Midbrain (tissue), 1 donor: ENCODE data around the gene UBXN10.

Experiments used
- DNase-seq: peaks from one replicate; lab custom pipeline; 2025; lab: John Stamatoyannopoulos, UW

The UBXN10 gene

DNA sequence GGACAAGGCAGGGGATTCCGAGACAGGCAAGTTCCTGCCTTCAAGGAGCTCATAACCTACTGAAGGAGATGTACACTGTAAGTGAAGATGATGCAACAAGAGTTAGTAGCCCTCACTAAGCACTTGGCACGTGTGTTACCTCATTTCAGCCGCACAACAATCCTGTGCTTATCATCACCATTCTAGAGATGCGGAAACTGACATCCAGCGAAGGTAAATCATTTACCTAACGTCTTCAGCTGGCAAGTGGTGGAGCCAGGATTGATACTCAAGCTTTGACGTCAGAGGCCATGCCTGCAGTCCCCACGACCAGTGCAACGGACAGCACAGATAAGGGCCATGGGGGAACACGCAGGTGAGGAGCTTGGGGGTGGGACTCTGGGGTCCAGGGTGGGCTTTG, 2.9 kb upstream of the UBXN10 start:
- DNase-seq, result no peak

DNA sequence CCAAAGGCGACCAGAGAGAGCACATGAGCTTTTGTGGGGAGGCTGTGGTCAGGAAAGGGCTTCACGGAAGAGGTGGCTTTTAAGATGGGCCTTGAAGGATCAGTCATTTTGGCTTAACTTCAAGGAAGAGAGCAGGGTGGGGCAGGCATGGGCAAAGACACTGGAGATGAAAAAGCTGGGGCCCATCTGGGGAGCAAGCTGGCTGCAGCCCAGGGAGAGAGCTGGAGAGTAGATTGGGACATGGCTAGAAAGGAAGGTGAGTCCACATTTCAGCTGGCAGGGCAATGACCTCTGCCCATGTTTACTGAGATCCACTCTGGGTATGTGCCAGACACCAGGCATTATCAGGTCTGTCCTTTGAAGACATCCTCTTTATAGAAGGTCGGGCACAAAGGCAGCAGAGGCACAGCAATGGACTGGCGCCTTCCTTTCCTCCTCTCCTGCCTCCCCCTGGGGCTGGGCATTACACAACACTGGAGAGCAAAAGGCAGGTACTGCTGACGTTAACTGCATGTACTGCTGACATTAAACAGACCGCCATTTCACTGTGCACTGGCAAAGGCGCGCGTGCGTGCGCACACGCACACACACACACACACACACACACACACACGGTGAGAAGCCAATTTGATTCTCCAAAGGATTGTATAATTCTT, 2.2 kb upstream of the UBXN10 start:
- no peak for DNase-seq

DNA sequence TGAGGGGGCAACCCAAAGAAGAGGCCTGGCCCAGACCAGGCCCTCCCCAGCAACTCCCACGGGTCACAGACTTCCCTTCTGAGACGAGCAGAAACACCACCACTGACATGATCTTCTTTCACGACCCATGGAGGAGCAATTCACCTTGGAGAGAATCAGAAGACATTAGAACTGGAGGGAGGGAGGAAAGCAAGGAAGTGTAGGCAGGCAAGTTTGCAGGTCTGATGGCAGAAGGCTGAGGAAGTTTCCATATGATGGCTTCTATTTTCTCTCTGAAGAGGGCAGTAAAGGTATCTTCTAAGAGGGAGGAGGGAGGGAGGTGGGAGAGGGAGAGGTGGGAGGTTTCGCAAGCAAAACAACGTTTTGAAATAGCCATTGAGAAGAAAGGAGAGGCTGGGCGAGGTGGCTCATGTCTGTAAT, 1.4 kb upstream of the UBXN10 start:
- DNase-seq, result no peak

DNA sequence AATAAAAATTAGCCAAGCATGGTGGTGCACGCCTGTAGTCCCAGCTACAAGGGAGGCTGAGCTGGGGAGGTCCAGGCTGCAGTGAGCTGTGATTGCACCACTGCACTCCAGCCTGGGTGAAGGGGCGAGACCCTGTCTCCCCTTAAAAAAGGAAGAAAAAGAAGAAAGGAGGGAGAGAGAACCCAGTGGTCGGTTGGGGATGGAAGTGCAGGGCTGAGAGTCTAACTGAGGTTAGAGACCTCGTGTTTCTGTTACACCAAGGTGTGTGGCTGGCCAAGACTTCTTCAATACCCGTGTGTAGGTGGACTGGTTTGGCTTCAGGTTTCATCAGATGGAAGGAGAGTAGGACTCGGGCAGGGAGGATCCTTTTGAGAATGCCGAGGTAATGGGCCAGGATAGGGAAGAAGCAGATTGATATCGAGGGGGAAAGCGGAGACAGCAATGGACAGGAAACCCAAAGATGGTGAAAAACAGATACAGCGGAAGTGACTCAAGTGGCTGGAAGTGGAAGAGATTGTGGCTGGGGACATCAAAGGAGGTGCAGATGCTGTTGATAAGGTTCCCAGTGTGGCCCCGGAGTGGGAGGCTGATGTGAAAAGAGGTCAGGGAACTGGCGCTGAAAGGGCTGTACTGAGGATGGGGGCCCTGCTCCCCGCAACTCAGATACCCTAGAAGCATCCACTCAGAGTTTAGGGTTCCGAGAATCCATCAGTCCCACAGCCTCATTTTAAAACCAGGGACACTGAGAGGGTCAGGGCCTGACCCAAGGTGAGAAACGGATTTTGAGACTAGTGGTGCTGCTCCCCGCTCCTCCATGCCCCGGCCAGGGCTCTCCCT, 681 bp upstream of the UBXN10 start:
- no peak for DNase-seq

DNA sequence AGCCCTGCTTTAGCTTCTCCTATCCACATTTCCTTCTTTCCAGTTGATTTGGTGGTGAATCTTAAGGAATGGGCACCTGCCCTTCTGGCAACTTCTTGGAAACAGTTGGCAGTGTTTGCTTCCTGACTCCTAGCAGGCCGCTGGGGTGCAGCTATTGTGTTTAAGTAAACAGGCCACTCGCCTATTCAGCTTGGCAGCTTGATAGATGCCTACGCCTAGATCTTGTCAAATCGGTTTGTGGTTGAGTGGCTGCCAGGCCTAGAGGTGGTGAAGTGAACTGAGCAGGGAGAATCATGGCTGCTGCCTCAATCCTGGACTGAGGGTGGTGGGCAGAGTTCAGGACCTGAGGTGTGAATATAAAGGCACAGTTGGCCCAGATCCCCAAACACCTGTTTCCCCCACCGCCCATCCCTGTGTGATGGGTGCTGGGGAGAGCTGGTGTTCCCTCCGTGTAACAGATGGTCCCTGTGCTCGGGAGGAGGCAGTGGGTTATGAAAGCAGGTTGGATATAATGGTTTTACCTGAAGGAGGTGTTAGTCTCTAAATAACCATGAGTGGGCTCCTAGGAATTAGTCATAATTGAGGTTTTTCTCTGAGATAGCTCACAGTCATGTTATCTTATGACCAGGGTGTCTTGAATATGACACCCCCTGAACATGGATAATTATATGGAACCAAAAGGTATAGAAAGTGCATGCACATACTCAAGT, 1.4 kb downstream of the UBXN10 start:
- DNase-seq, result no peak

DNA sequence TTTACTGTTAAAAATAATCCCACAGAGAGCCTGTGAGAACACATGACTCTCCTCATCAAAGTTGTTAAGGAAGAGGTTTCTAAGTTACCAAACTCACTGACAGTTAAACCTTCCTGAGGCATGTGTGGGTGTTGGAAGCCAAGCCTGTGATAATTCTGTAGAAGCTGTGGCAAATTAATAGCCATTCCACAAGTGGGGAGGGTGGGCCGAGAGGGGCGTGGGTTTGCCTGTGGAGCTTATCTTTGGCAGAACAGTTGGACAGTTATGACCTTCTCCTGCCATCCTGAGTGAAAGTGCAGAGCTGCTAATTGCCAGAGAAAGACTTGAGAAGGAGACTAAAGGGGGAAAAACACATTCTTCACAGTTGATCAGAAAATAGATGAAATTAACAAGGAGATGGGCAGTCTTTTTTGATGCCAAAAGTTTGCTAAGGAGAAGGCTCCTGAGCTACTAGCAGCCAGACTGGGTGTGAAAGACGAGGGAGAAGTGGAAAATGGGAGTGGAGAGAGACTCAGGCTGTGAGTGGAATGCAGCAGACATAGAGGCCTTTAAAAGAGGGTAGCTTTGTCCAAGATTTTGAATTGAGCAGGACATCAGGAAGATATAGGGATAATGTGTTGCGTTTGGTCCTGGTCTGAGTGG, 2.0 kb downstream of the UBXN10 start:
- no peak for DNase-seq

DNA sequence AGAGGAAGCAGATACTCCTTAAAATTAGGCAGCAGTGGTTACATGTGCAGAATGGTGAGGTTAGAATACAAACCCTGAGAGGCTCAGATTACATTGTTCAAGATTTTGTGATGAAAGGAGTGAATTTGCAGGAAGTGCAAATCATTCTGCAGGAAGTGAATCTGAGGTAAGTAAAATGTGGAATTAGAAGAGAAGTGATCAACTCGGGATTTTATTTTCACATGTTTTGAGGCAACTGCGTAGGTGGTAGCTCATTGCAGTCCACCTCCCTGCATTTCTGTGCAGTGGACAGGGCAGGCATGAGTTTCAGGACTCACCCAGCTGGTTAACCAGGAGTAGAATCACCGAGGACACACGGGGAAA, 2.5 kb downstream of the UBXN10 start:
- DNase-seq, result no peak

DNA sequence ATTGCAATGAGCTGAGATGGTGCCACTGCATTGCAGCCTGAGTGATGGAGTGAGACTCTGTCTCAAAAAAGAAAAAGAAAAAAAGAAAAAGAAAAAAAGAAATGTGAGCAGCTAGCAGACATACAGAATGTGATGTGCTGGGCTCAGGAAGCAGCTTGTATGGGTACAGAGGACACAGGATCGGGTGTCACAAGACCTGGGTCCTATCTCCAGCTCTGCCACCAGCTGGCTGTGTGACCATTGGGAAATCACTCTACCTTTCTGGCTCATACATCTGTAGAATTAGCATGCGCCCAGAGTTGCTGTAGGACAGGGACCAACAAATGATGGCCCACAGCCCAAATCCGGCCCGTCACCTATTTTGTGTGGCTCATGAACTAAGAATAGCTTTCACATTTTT, 3.8 kb downstream of the UBXN10 start:
- no peak for DNase-seq

DNA sequence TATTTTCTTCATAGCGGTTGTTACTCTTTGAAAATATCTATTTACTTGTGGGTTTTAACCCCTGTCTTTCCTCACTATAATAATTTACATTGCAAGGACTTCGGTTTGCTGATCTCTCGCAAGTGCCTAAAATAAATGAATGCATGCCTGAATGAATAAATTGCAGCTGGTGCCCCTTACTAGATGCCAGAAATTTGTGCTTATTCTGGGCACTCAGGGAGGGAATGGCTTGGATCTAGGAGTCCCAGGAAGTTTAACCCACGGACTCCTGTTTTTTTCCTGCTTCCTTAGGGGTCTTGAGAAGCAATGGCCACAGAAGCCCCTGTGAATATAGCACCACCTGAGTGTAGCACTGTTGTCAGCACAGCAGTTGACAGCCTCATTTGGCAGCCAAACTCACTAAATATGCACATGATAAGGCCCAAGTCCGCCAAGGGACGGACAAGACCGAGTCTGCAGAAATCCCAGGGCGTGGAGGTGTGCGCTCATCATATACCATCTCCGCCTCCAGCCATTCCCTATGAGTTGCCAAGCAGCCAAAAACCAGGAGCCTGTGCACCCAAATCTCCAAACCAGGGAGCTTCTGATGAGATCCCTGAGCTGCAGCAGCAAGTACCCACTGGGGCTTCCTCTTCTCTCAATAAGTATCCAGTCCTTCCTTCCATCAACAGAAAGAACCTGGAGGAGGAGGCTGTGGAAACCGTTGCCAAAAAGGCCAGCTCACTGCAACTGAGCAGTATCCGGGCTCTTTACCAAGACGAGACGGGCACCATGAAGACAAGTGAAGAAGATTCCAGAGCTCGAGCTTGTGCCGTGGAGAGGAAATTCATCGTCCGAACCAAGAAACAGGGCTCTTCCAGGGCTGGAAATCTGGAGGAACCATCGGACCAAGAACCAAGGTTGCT, 4.6 kb downstream of the UBXN10 start:
- no peak for DNase-seq

DNA sequence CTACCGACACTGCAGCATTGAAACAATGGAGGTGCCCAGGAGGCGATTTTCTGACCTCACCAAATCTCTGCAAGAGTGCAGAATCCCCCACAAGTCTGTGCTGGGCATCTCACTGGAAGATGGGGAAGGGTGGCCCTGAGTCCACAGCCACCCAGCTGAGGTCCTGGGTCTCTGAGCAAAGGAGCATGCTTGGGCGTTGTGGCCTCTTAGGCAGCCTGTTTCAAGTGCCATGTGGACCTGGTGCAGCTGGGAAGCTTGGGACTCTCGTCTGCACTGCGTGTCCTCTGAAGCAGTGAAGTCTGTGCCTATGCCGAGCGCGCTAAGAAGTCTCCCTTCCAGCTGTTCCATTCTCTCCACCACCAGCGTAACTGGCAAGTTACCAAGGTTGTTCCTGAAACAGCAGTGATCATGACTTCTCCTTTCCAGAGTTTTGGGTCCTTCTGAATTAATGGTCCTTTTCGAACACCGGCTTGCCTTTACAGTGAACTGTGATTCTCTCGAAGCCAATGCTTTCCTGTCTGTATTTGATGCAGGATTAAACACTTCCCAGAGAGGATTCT, 5.5 kb downstream of the UBXN10 start:
- peak; percentile 17 for DNase-seq

DNA sequence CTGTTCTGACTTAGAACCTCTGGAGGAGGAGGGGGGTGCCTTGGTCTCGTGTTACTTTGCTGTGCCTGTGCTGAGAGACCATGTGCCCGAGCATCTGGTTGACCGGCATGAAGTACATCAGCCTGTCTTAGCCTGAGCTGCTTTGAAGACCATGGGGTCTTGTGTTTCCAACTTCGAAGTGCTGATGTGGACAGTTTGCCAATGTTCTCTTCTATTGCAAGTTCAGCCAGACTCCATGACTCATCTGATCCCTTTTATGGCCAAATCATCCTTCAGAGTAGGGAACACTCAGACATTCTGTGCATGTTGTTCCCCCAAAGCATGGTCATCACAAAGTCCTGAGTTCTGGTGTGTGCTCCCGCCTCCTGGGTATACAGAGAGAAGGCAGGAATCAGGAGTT, 6.5 kb downstream of the UBXN10 start:
- DNase-seq, result no peak

DNA sequence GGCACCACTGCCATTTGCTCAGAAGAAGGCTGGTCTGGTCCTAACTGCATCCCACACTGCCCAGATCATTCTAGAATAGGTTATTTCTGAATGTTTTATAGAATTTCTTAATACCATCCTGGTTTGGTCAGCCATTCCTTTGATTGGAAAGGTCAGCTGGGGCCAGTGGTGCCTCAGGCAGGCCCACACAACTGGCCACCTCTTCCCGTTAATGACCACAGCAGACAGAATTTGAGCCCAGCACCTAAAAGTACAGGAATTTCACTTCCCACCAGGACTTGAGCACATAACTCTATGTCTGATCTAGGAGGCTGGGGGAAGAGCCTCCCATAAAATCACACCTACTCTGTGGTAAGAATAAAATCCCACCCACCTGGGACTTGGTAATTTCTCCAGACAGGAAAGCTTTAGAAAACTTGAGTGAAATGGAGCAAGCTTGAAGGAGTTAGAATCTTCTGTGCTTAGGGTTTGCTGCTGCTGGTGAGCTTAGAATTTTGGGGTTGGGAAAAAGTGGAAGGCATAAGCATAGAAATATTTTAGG, 7.0 kb downstream of the UBXN10 start:
- no peak for DNase-seq

DNA sequence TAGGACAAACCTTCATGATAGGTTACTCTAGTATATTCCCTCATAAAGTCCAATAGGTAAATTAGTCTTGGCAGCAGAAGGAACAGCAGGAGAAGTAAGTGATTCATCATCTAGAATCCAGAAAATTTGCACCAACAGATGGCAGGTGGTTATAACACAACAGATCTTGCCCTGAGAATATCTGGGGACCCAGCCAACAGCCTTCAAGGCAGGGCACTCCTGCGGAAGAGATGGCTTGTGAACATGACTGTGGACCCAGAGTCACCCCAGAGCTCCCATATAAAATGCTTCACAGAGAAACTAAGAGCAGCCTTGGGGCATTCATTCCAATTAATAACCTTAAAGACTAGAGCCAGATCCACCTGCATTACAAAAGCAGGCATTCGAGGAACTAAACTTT, 8.3 kb downstream of the UBXN10 start:
- DNase-seq, result no peak

DNA sequence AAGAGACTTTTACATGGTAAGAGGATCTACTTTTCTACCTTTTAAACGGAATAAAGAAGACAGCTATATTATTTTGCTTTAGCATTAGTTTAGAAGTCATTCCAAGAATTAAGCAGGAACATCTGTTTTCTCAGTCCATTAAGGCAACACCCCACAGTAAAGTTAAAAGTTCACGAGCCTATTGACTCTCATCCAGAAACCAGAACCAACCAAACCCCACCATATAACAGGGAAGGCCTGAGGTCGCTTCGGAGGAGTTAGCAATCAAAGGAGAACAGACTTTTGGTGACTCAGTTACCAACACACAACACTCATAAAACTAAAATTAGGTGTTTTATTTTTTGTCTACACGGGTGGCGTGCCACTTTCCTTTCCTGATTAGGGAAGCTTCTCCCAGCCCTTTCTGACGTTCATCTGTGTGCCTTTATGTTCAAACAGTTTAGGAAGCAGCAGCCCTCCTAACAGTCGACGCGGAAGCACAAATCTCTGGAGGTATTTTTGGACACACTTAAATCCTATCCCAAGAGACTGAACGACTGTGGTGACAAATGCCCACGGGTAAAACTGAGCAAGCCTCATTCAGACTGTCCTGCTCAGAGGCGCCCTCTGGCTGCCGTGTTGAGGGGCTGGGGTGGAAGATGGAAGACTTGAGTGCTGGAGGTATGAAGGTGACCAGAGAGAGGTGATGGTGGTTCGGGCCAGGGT, 9.0 kb downstream of the UBXN10 start:
- peak; percentile 53 for DNase-seq

DNA sequence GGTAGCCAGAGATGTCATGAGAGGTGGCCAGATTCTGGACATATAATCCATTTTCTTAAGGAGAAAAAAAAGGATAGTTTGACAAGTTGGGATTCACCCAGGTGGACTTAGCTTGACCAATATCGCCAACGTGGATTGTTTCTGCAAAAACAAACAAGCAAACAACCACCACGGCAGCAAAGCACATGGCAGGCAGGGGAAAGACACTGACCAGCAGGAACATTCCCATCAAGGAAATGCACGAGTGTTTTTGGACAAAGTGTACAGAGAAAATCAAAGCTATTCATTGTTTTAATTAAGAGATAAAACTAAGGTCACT, 9.5 kb downstream of the UBXN10 start:
- DNase-seq, result no peak

DNA sequence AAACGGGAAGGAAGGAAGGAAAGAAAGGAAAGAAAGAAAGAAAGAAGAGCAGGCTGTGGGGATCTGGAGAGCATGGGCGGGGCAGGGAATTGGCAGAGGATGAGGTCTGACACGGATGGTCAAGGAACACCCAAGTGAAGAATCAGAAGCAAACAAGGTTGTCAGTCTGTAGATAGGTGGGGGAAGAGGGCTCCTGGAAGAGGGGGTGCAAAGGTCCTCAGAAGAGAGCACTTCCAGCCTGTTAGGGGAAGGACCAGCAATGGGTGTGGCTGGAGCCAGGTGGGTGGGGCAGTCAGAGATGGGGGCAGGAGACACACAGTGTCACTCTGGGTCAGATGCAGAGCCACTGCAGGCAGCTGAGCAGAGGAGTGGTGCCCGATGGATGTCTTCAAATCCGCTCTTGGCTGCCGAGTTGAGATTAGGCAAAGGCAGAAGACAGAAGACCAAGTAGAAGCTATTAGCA, 11.5 kb downstream of the UBXN10 start:
- DNase-seq, result no peak

DNA sequence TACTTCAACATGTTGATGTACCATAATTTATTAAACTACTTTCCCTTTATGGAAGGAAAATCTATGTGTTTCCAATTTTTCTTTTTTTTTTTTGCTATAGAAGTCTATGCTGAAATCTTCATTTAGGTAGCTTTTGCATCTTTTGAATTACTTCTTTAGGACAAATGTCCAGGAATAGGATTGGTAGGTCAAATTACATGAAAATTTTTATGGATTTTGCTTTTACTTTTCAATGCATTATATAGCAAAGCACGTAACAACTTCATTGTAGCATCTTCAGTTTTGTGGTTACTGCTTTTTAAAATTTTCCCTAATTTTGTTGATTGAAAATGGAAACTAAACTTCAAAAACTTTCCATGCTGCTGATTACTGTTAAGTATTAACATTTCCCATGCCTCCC, 12.4 kb downstream of the UBXN10 start:
- no peak for DNase-seq

DNA sequence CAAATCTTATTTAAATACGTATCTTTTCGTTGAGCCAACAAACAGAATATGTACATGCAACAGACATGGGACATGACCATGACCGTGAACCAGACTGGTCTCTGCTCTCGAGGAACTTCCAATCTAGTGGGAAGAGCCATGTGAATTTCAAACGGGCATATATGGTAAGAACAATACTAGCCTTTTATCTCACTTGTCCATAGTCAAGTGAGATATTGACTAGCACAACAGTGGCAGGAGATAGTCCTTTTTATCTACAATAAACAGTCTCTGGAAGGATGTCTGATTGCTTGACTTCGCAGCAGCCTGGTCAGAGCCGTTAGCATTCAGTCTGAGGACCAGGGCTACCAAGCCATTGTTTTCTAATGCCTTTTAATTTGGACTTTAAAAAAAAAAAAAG, 13.0 kb downstream of the UBXN10 start:
- no peak for DNase-seq

DNA sequence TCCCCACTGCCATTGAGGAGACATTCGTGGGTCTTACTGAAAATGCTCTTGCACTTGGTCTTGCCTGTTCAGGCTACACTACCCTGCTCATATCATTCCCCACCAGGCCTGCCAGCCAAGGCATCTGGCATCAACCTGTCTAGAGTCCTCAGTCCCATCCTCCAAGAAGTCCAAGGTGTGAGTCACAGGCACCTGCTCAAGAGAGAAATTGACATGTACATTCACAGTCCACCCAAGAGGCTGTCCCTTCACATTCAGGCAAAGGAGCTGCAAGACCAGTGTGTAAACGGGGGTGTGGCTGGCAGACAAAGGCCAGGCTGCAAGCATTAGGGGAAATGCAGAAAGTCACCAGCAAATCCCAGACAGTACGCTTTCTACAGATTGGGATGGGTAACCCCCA, 13.5 kb downstream of the UBXN10 start:
- DNase-seq, result no peak

DNA sequence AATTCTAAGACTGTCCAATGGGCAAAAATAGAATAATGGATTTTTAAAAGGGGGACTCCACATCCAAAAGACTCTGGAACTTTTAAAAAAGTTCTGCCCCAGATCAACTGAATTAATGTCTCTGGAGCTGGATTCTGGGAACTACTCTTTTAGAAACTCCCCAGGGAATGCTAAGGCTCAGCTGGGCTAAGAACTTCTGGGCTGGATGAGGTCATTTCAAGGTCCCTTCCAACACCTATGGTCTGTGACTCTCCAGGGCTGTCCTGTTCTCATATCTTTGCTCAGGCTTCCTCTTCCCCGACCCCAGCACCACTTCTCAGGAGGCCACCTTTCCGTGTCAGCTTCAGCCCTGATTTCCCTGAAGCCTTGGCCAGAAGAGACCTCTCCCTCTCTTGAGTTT, 13.9 kb downstream of the UBXN10 start:
- no peak for DNase-seq
